HS-27A (cell line): Measurements from ENCODE around the gene MESP2.
A peak's percentile ranks its signal among the peaks of the same experiment; 100 is the strongest.

Source experiments
- DNase-seq: peaks from one replicate; pipeline ENCODE4 v3.0.0-alpha.2; 2012; ENCODE audit warnings: low read depth, missing footprints

Gene MESP2

GRCh38 chr15:89776274-89777072 is at the start of gene MESP2:
Gene MESP2 (plus strand): TSS chr15:89776332. CDS start chr15:89776358, 26 bp downstream.
- peak; percentile 43 for DNase-seq

- no peak for DNase-seq
These were observed 47.9 kb upstream of the MESP2 start for GRCh38 chr15:89728254-89728653.

- no peak for DNase-seq
These were observed 44.9 kb upstream of the MESP2 start for GRCh38 chr15:89731275-89731674.

- DNase-seq: no peak
These were observed 43.5 kb upstream of the MESP2 start for GRCh38 chr15:89732451-89733172.

GRCh38 chr15:89735773-89736172 is 40.4 kb upstream of the MESP2 start:
- DNase-seq: no peak

GRCh38 chr15:89740137-89740536 is 36.0 kb upstream of the MESP2 start:
- DNase-seq: peak; percentile 61

GRCh38 chr15:89743011-89743410 is 33.1 kb upstream of the MESP2 start:
- DNase-seq: no peak

GRCh38 chr15:89743594-89743993 is 32.5 kb upstream of the MESP2 start:
- no peak for DNase-seq

- DNase-seq: no peak
These were observed 31.0 kb upstream of the MESP2 start for GRCh38 chr15:89745131-89745530.

GRCh38 chr15:89745768-89746167 is 30.4 kb upstream of the MESP2 start:
- no peak for DNase-seq

- no peak for DNase-seq
These were observed 29.7 kb upstream of the MESP2 start for GRCh38 chr15:89746386-89746780.

GRCh38 chr15:89747708-89748682 is 28.1 kb upstream of the MESP2 start:
- no peak for DNase-seq

GRCh38 chr15:89749054-89749453 is 27.1 kb upstream of the MESP2 start:
- DNase-seq: no peak

GRCh38 chr15:89749526-89749925 is 26.6 kb upstream of the MESP2 start:
- DNase-seq: no peak

GRCh38 chr15:89749951-89750559 is 26.1 kb upstream of the MESP2 start:
- DNase-seq: no peak

GRCh38 chr15:89750560-89751542 is 25.3 kb upstream of the MESP2 start, which contains the start of gene MESP1:
Gene MESP1 (minus strand): TSS chr15:89751249. CDS start chr15:89751231, 18 bp downstream.
- peak; percentile 84 for DNase-seq

- DNase-seq: no peak
These were observed 24.4 kb upstream of the MESP2 start for GRCh38 chr15:89751748-89752147.

GRCh38 chr15:89753855-89754254 is 22.3 kb upstream of the MESP2 start:
- no peak for DNase-seq

GRCh38 chr15:89754361-89755154 is 21.6 kb upstream of the MESP2 start:
- DNase-seq: no peak

GRCh38 chr15:89755701-89756100 is 20.4 kb upstream of the MESP2 start:
- no peak for DNase-seq
